HEK293 (cell line): ENCODE results near the gene BTBD9.

Experiments
- CTCF ChIA-PET: fragments of 350-600 bp; formaldehyde crosslinking; extraction: SDS; loops from one replicate; lab custom pipeline; 2021; ENCODE audit warnings: antibody characterized with exemption; lab: Yijun Ruan, JAX
- POLR2A ChIA-PET: fragments of 300-600 bp; formaldehyde crosslinking; extraction: SDS; loops from one replicate; lab custom pipeline; 2020; ENCODE audit warnings: antibody characterized with exemption, inconsistent platforms; lab: Yijun Ruan, JAX
- H3K27ac ChIP-seq: fragments of 200-500 bp; sonication (Bioruptor generic); 2 replicates; pipeline ENCODE4 v1.5.1; 2014; ENCODE audit warnings: low read depth, low read length, control low read depth, inconsistent platforms; ENCODE audit errors: extremely low read depth
- H3K36me3 ChIP-seq, 2 experiments: fragments of 200-500 bp in 1 of 2; sonication (Bioruptor generic) in 1 of 2; 1 replicate in 1 of 2; 2 replicates in 1 of 2; pipeline ENCODE4 v1.5.1; 2014 to 2017; ENCODE audit warnings: inconsistent platforms in 2 of 2, low read length in 2 of 2; ENCODE audit not compliant: control insufficient read depth in 2 of 2, insufficient read depth in 1 of 2
- H3K4me1 ChIP-seq: fragments of 200-500 bp; sonication (Bioruptor generic); 2 replicates; pipeline ENCODE4 v1.5.1; 2014; ENCODE audit warnings: mild to moderate bottlenecking, low read length, inconsistent platforms; ENCODE audit not compliant: control insufficient read depth, insufficient read depth
- H3K4me3 ChIP-seq: 2 replicates; pipeline ENCODE4 v1.5.1; 2011; ENCODE audit warnings: low read depth, mild to moderate bottlenecking, control low read depth, low read length, moderate library complexity
- H3K9me3 ChIP-seq: fragments of 200-500 bp; sonication (Bioruptor generic); 2 replicates; pipeline ENCODE4 v1.5.1; 2014; ENCODE audit warnings: low read depth, low read length, inconsistent platforms; ENCODE audit not compliant: control insufficient read depth, insufficient read depth
- GLIS1 ChIP-seq: fragments of 450-650 bp; formaldehyde crosslinking; IDR thresholded peaks from 2 replicates; pipeline ENCODE4 v1.5.1; 2016; ENCODE audit warnings: missing biosample characterization, missing genetic modification characterization
- KLF10 ChIP-seq: fragments of 450-650 bp; IDR thresholded peaks from 2 replicates; pipeline ENCODE4 v1.5.1; 2018; ENCODE audit warnings: missing biosample characterization, mild to moderate bottlenecking, missing genetic modification characterization
- RBAK ChIP-seq: fragments of 450-650 bp; formaldehyde crosslinking; IDR thresholded peaks from 2 replicates; pipeline ENCODE4 v1.5.1; 2016; ENCODE audit warnings: missing biosample characterization, missing genetic modification characterization
- ZBTB20 ChIP-seq: fragments of 450-650 bp; formaldehyde crosslinking; IDR thresholded peaks from 2 replicates; pipeline ENCODE4 v1.5.1; 2016; ENCODE audit warnings: missing biosample characterization, missing genetic modification characterization
- ZBTB7A ChIP-seq: fragments of 450-650 bp; formaldehyde crosslinking; IDR thresholded peaks from 2 replicates; pipeline ENCODE4 v1.5.1; 2016; ENCODE audit warnings: low read depth, missing biosample characterization, missing genetic modification characterization
- ZBTB8A ChIP-seq: fragments of 450-650 bp; formaldehyde crosslinking; IDR thresholded peaks from 2 replicates; pipeline ENCODE4 v1.5.1; 2016; ENCODE audit warnings: missing biosample characterization, missing genetic modification characterization
- ZNF211 ChIP-seq: fragments of 450-650 bp; formaldehyde crosslinking; IDR thresholded peaks from 2 replicates; pipeline ENCODE4 v1.5.1; 2016; ENCODE audit warnings: low read depth, missing biosample characterization, missing genetic modification characterization
- ZNF24 ChIP-seq: fragments of 450-650 bp; formaldehyde crosslinking; IDR thresholded peaks from 2 replicates; pipeline ENCODE4 v1.5.1; 2016; ENCODE audit warnings: missing biosample characterization, missing genetic modification characterization
- ZNF37A ChIP-seq: fragments of 450-650 bp; IDR thresholded peaks from 2 replicates; pipeline ENCODE4 v1.5.1; 2018; ENCODE audit warnings: missing biosample characterization, missing genetic modification characterization
- ZNF510 ChIP-seq: fragments of 450-650 bp; formaldehyde crosslinking; IDR thresholded peaks from 2 replicates; pipeline ENCODE4 v1.5.1; 2018; ENCODE audit warnings: mild to moderate bottlenecking, missing genetic modification characterization, missing biosample characterization; ENCODE audit not compliant: insufficient replicate concordance
- ZNF529 ChIP-seq: fragments of 450-650 bp; formaldehyde crosslinking; IDR thresholded peaks from 2 replicates; pipeline ENCODE4 v1.5.1; 2017; ENCODE audit warnings: missing genetic modification characterization, missing biosample characterization; ENCODE audit not compliant: insufficient replicate concordance
- ZNF558 ChIP-seq: fragments of 450-650 bp; formaldehyde crosslinking; IDR thresholded peaks from 2 replicates; pipeline ENCODE4 v1.5.1; 2016; ENCODE audit warnings: missing biosample characterization, missing genetic modification characterization
- ZNF610 ChIP-seq: fragments of 450-650 bp; formaldehyde crosslinking; IDR thresholded peaks from 2 replicates; pipeline ENCODE4 v1.5.1; 2016; ENCODE audit warnings: missing biosample characterization, missing genetic modification characterization, borderline replicate concordance
- ZNF624 ChIP-seq: fragments of 450-650 bp; formaldehyde crosslinking; IDR thresholded peaks from 2 replicates; pipeline ENCODE4 v1.5.1; 2017; ENCODE audit warnings: missing biosample characterization, missing genetic modification characterization
- ZNF654 ChIP-seq: fragments of 450-650 bp; formaldehyde crosslinking; IDR thresholded peaks from 2 replicates; pipeline ENCODE4 v1.5.1; 2016; ENCODE audit warnings: low read depth, missing biosample characterization, missing genetic modification characterization
- ZNF692 ChIP-seq: fragments of 450-650 bp; formaldehyde crosslinking; IDR thresholded peaks from 2 replicates; pipeline ENCODE4 v1.5.1; 2016; ENCODE audit warnings: missing biosample characterization, missing genetic modification characterization
- ZNF747 ChIP-seq: fragments of 450-650 bp; formaldehyde crosslinking; IDR thresholded peaks from 2 replicates; pipeline ENCODE4 v1.5.1; 2016; ENCODE audit warnings: missing biosample characterization, missing genetic modification characterization
- ZNF76 ChIP-seq: fragments of 450-650 bp; formaldehyde crosslinking; IDR thresholded peaks from 2 replicates; pipeline ENCODE4; 2016; ENCODE audit warnings: low read depth, missing biosample characterization, missing genetic modification characterization, borderline replicate concordance
- ZNF843 ChIP-seq: fragments of 450-650 bp; formaldehyde crosslinking; IDR thresholded peaks from 2 replicates; pipeline ENCODE4 v1.5.1; 2016; ENCODE audit warnings: missing biosample characterization, missing genetic modification characterization
- TF ChIP-seq, protein P1 (sequence below): sonication (generic); formaldehyde crosslinking; IDR thresholded peaks from 2 replicates; pipeline ENCODE4 v1.8.1; 2022; ENCODE audit warnings: mild to moderate bottlenecking, moderate library complexity, missing genetic modification reagents
- TF ChIP-seq, protein P2 (sequence below): fragments of 450-650 bp; formaldehyde crosslinking; IDR thresholded peaks from 2 replicates; pipeline ENCODE4 v1.5.1; 2017; ENCODE audit warnings: missing biosample characterization, missing genetic modification characterization

BTBD9 gene

DNA sequence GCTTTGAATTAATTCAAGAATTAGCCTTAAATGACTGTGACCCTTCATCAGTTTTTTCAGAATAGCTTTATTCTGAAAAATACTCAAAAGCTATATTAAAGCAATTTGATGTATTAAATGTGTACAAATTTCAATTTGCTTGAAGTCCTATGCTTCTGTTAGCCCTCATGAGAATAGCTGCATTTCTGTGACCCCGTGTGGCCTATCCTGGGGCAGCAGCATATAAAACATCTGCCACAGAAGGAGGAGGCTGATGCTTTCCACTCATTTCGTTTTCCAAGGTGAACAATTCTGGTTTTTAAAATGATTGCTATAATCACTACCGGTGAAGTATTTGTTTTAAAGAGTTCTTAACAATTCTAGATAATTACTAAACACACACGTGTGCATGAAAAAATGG lies 360.3 kb downstream of the BTBD9 start:
- POLR2A ChIA-PET: no interaction called here
- Histone ChIP-seq H3K36me3 (no peaks in the 10 kb centered on the region), H3K27ac (no peak overlapping the region), H3K4me3 (no peak overlapping the region), H3K4me1 (no peaks in the 10 kb centered on the region), H3K9me3 (no peaks in the 10 kb centered on the region)
- CTCF ChIA-PET: interaction anchor here (0.6 to 1.7 kb wide), 5 partner anchors 71 to 519 kb away, joined by 3 to 5 read pairs (median 4); no protein-coding TSS in a partner anchor
- TF ChIP-seq ZNF76 (no peak), ZNF654 (tag by site-specific recombination) (peak; percentile 29), RBAK (no peak), ZNF692 (no peak), ZNF529 (tag by site-specific recombination) (no peak), ZNF624 (tag by site-specific recombination) (no peak)

GRCh38 chr6:38273325-38273724 lies 366.4 kb downstream of the BTBD9 start:
- H3K4me1 ChIP-seq: peaks cover 4% of the 10 kb centered on the region; the same call in 1 of the 2 replicates
- CTCF ChIA-PET: no interaction called here
- POLR2A ChIA-PET: no interaction called here
- no peaks in the 10 kb centered on the region for H3K36me3 ChIP-seq
- TF ChIP-seq ZNF37A (no peak), ZNF510 (tag by site-specific recombination) (no peak), ZBTB8A (tag by site-specific recombination) (no peak), ZNF211 (tag by site-specific recombination) (no peak), ZNF529 (tag by site-specific recombination) (no peak), ZNF24 (tag by site-specific recombination) (no peak), KLF10 (tag by site-specific recombination) (no peak), ZNF610 (tag by site-specific recombination) (no peak), ZNF843 (tag by site-specific recombination) (no peak), GLIS1 (tag by site-specific recombination) (no peak), ZBTB20 (no peak), ZNF558 (tag by site-specific recombination) (no peak), ZBTB7A (tag by site-specific recombination) (no peak), ZNF747 (no peak)
- TF ChIP-seq, protein P1, sequence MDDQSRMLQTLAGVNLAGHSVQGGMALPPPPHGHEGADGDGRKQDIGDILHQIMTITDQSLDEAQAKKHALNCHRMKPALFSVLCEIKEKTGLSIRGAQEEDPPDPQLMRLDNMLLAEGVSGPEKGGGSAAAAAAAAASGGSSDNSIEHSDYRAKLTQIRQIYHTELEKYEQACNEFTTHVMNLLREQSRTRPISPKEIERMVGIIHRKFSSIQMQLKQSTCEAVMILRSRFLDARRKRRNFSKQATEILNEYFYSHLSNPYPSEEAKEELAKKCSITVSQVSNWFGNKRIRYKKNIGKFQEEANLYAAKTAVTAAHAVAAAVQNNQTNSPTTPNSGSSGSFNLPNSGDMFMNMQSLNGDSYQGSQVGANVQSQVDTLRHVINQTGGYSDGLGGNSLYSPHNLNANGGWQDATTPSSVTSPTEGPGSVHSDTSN (CRISPR knock-in tag): no peak
- TF ChIP-seq, protein P2, sequence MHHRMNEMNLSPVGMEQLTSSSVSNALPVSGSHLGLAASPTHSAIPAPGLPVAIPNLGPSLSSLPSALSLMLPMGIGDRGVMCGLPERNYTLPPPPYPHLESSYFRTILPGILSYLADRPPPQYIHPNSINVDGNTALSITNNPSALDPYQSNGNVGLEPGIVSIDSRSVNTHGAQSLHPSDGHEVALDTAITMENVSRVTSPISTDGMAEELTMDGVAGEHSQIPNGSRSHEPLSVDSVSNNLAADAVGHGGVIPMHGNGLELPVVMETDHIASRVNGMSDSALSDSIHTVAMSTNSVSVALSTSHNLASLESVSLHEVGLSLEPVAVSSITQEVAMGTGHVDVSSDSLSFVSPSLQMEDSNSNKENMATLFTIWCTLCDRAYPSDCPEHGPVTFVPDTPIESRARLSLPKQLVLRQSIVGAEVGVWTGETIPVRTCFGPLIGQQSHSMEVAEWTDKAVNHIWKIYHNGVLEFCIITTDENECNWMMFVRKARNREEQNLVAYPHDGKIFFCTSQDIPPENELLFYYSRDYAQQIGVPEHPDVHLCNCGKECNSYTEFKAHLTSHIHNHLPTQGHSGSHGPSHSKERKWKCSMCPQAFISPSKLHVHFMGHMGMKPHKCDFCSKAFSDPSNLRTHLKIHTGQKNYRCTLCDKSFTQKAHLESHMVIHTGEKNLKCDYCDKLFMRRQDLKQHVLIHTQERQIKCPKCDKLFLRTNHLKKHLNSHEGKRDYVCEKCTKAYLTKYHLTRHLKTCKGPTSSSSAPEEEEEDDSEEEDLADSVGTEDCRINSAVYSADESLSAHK (tag by site-specific recombination): no peak
- no peak overlapping the region for H3K27ac ChIP-seq
- H3K4me3 ChIP-seq: no peak overlapping the region
- H3K9me3 ChIP-seq: no peaks in the 10 kb centered on the region
